ENCODE results near the gene SH3PXD2A. TPM values are rescaled to one million over a fixed set of nuclear protein-coding genes. Genes with fewer than 3 reads are reported as not detected.

SH3PXD2A gene
- total RNA-seq (2014; rRNA removed; shearing (Covaris generic)): 6.8 and 8.1 TPM in 2 replicates

DNA sequence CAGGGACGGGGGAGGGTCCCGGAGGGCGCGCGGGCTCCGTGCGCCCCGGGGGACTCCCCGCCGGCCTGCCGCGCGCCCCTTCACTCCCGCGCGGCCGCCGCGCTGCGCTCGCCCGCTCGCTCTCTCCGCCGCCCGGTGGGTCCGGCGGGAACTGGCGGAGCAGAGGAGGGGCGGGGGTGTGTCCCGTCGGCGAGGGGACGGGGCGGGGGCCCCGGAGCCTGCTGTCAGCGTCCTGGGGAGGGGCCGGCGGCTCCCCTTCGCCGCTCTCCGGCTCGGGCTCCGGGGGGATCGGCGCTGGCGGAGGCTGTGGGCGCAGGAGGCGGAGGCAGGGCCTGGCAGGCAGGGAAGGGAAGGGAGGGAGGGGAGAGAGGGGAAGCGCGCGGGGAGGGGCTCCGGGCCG, at the start of gene SH3PXD2A:
TSS of gene SH3PXD2A (minus strand) at position 153 of the 400 bp plus-strand sequence. CDS start 310 bp downstream, outside the sequence.
- peak; percentile 92 for DNase-seq
- H3K4me3 ChIP-seq (ENCODE audit: insufficient read depth, low read depth, low read length): peak within 1 kb of the TSS; percentile 74
- H3K36me3 ChIP-seq (replicated peaks; ENCODE audit: control insufficient read depth, insufficient read depth, low read length): no peaks in the 10 kb centered on the region
- H3K27me3 ChIP-seq (ENCODE audit: control insufficient read depth, insufficient read depth, low read length): peaks cover 23% of the 10 kb centered on the region

- DNase-seq: no peak
- H3K4me3 ChIP-seq (ENCODE audit: insufficient read depth, low read depth, low read length): no peak overlapping the region
- H3K27me3 ChIP-seq (ENCODE audit: control insufficient read depth, insufficient read depth, low read length): no peaks in the 10 kb centered on the region
- peaks cover 3% of the 10 kb centered on the region; the same call in 1 of the 2 replicates for H3K36me3 ChIP-seq (replicated peaks; ENCODE audit: control insufficient read depth, insufficient read depth, low read length)
Observed at GRCh38 chr10:103901299-103901698, 45.9 kb upstream of the SH3PXD2A start.

GRCh38 chr10:103899312-103899711, 43.9 kb upstream of the SH3PXD2A start:
- Histone ChIP-seq H3K27me3 (ENCODE audit: control insufficient read depth, insufficient read depth, low read length) (no peaks in the 10 kb centered on the region), H3K4me3 (ENCODE audit: insufficient read depth, low read depth, low read length) (no peak overlapping the region), H3K36me3 (replicated peaks; ENCODE audit: control insufficient read depth, insufficient read depth, low read length) (peaks cover 5% of the 10 kb centered on the region)
- DNase-seq: no peak

GRCh38 chr10:103897241-103897774, 41.9 kb upstream of the SH3PXD2A start:
- DNase-seq: no peak
- Histone ChIP-seq H3K27me3 (ENCODE audit: control insufficient read depth, insufficient read depth, low read length) (no peaks in the 10 kb centered on the region), H3K4me3 (ENCODE audit: insufficient read depth, low read depth, low read length) (no peak overlapping the region), H3K36me3 (replicated peaks; ENCODE audit: control insufficient read depth, insufficient read depth, low read length) (peaks cover 5% of the 10 kb centered on the region)

DNA sequence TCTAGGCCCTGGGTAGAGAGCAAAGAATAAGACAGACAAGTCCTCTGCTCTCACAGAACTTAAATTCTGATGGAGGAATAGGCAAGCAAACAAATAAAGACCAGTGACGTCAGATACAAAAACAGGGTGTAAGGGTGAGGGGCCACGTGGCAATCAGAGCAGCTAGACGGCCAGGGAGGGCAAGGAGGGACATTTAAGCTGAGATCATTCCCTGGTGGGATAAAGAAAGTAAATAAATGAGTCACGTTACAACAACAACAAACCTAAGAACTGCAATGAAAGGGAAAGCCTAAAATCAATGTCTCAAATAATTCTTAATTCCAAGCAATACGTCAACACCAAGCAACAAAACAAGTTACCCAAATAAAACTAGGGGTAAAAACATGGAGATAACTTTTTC, 40.8 kb upstream of the SH3PXD2A start:
- Histone ChIP-seq H3K36me3 (replicated peaks; ENCODE audit: control insufficient read depth, insufficient read depth, low read length) (peaks cover 5% of the 10 kb centered on the region), H3K27me3 (ENCODE audit: control insufficient read depth, insufficient read depth, low read length) (no peaks in the 10 kb centered on the region), H3K4me3 (ENCODE audit: insufficient read depth, low read depth, low read length) (no peak overlapping the region)
- no peak for DNase-seq

DNA sequence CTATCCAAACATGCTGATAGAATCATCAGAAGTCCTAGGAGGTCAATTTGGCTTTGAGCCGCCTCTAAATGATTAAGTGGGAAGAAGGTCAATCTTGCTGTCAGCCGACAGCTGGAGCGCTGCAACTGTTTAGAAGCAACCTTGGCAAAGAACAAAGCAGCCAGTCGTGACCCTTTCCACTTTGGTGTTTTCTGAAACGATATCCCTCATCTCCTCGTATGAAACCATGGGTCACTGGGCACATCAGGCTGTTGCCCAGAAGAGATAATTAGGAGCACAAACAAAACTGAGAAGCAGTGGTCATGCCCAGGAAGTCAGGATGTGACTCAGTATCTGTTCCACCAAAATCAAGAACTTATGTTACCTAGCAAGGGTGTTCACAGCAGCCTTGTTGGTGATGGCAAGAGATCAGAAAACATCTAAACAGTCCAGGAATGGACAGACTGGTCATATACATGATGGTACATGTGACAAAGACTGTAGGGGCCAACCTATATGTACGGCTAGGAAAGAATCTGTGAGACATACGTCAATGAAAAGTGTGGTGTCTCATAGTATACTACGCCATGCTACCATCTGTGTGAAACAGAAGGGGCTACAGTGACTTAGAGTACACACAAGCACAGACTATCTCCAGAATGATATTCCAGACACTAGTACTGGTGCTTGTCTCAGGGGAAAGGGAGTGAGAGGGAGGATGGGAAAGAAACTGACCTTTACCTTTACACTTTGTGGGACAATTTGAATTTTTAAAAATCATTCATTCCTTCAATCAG, 40.2 kb upstream of the SH3PXD2A start:
- Histone ChIP-seq H3K4me3 (ENCODE audit: insufficient read depth, low read depth, low read length) (no peak overlapping the region), H3K27me3 (ENCODE audit: control insufficient read depth, insufficient read depth, low read length) (no peaks in the 10 kb centered on the region), H3K36me3 (replicated peaks; ENCODE audit: control insufficient read depth, insufficient read depth, low read length) (peaks cover 5% of the 10 kb centered on the region)
- no peak for DNase-seq

- Histone ChIP-seq H3K36me3 (replicated peaks; ENCODE audit: control insufficient read depth, insufficient read depth, low read length) (peaks cover 5% of the 10 kb centered on the region), H3K4me3 (ENCODE audit: insufficient read depth, low read depth, low read length) (no peak overlapping the region), H3K27me3 (ENCODE audit: control insufficient read depth, insufficient read depth, low read length) (no peaks in the 10 kb centered on the region)
- DNase-seq: no peak
Observed at GRCh38 chr10:103894441-103894864, 39.1 kb upstream of the SH3PXD2A start.

- no peak overlapping the region for H3K4me3 ChIP-seq (ENCODE audit: insufficient read depth, low read depth, low read length)
- DNase-seq: no peak
- H3K27me3 ChIP-seq (ENCODE audit: control insufficient read depth, insufficient read depth, low read length): no peaks in the 10 kb centered on the region
- peaks cover 5% of the 10 kb centered on the region for H3K36me3 ChIP-seq (replicated peaks; ENCODE audit: control insufficient read depth, insufficient read depth, low read length)
Observed at GRCh38 chr10:103893817-103894216, 38.4 kb upstream of the SH3PXD2A start.

GRCh38 chr10:103892181-103892580, 36.8 kb upstream of the SH3PXD2A start:
- Histone ChIP-seq H3K4me3 (ENCODE audit: insufficient read depth, low read depth, low read length) (no peak overlapping the region), H3K36me3 (replicated peaks; ENCODE audit: control insufficient read depth, insufficient read depth, low read length) (peaks cover 2% of the 10 kb centered on the region), H3K27me3 (ENCODE audit: control insufficient read depth, insufficient read depth, low read length) (no peaks in the 10 kb centered on the region)
- no peak for DNase-seq

GRCh38 chr10:103890688-103891087, 35.3 kb upstream of the SH3PXD2A start:
- H3K4me3 ChIP-seq (ENCODE audit: insufficient read depth, low read depth, low read length): no peak overlapping the region
- no peaks in the 10 kb centered on the region; the same call in none of the 2 replicates for H3K36me3 ChIP-seq (replicated peaks; ENCODE audit: control insufficient read depth, insufficient read depth, low read length)
- H3K27me3 ChIP-seq (ENCODE audit: control insufficient read depth, insufficient read depth, low read length): no peaks in the 10 kb centered on the region
- no peak for DNase-seq

- no peak overlapping the region for H3K4me3 ChIP-seq (ENCODE audit: insufficient read depth, low read depth, low read length)
- no peaks in the 10 kb centered on the region for H3K27me3 ChIP-seq (ENCODE audit: control insufficient read depth, insufficient read depth, low read length)
- H3K36me3 ChIP-seq (replicated peaks; ENCODE audit: control insufficient read depth, insufficient read depth, low read length): no peaks in the 10 kb centered on the region; the same call in none of the 2 replicates
- no peak for DNase-seq
Observed at GRCh38 chr10:103890194-103890658, 34.9 kb upstream of the SH3PXD2A start.

DNA sequence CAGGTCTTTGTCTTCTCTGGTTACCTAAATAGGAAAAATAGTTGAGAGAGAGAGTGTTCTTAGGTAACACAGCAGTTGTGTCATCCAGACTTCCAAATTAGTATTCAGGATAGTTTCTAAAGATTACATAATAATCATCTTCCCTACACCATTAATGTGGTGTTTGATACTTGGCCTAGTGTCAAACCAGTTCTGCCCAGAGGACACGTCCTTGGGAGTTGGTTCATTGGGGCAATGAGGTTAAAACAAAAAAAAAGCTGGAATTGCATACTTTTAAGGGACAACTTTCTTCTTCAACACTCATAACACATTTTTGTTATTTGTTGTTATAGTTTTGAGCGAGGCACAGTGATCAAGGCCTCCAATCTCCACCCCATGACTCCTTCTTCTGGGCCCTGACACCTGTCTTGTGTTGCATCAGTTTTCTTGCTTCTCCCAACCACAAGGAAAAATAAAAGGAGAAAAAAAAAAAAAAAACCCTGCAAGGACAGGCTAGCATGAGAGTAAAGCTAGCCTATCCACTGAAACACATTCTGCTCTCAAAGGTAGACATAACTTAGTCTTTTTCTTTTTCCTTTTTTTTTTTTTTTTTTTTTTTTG, 33.8 kb upstream of the SH3PXD2A start:
- H3K4me3 ChIP-seq (ENCODE audit: insufficient read depth, low read depth, low read length): no peak overlapping the region
- DNase-seq: no peak
- H3K27me3 ChIP-seq (ENCODE audit: control insufficient read depth, insufficient read depth, low read length): no peaks in the 10 kb centered on the region
- no peaks in the 10 kb centered on the region; the same call in none of the 2 replicates for H3K36me3 ChIP-seq (replicated peaks; ENCODE audit: control insufficient read depth, insufficient read depth, low read length)

- H3K27me3 ChIP-seq (ENCODE audit: control insufficient read depth, insufficient read depth, low read length): no peaks in the 10 kb centered on the region
- no peak for DNase-seq
- H3K36me3 ChIP-seq (replicated peaks; ENCODE audit: control insufficient read depth, insufficient read depth, low read length): no peaks in the 10 kb centered on the region; the same call in none of the 2 replicates
- no peak overlapping the region for H3K4me3 ChIP-seq (ENCODE audit: insufficient read depth, low read depth, low read length)
Observed at GRCh38 chr10:103888113-103888841, 32.9 kb upstream of the SH3PXD2A start.

GRCh38 chr10:103885617-103886016, 30.2 kb upstream of the SH3PXD2A start:
- Histone ChIP-seq H3K36me3 (replicated peaks; ENCODE audit: control insufficient read depth, insufficient read depth, low read length) (peaks cover 6% of the 10 kb centered on the region), H3K4me3 (ENCODE audit: insufficient read depth, low read depth, low read length) (no peak overlapping the region), H3K27me3 (ENCODE audit: control insufficient read depth, insufficient read depth, low read length) (no peaks in the 10 kb centered on the region)
- DNase-seq: no peak
